ENCODE results near the gene SNX24. TPM values are rescaled to one million over a fixed set of nuclear protein-coding genes. Genes with fewer than 3 reads are reported as not detected.

Gene SNX24
- total RNA-seq = 6.3 and 8.7 TPM in 2 replicates

GRCh38 chr5:122845229-122846050 is at the start of gene SNX24:
SNX24 (plus strand) TSS chr5:122845613; CDS start chr5:122845634, 21 bp downstream.

DNA sequence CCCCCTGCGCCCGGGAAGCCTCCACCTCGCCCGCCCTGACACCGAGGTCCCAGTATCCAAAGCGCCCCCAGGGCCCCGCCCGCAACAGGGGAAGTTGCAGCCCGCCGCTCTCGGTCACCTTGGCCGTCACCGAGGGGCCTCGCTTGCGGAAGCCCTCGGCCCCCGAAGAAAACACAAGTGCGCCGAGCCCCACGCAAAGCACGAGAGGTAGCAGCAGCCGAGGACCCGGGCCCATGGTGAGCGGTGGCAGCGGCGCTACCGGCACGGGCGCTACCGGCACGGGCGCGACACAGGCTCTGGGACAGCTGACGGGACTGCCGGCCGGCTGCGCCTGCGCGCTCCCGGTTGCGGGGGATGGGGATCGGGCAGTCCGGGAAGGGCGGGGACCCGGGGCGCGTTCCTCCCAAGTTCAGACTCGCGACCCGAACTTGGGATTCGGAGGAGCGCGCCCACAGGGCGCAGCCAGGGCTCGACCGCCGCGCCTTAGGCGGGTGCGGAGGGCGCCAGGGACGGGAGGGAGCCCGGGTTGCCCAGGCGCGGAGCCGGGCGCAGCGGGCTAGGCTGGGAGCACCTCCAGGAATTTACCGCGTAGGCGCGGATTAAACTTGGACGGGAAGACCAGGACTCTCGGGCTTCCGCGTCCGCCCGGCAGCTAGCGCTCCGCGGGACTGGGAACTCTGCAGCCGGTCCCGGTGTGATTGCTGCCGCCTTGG is 191.1 kb downstream of the SNX24 start, which contains the start of gene PPIC:
PPIC (minus strand) TSS at position 335 of the 713 bp plus-strand sequence; CDS start at position 235, 100 bp downstream.

Other genes starting within 250 kb of the SNX24 start
- 36.8 and 38.8 TPM in 2 replicates for gene SNX2, start 70.5 kb upstream of the SNX24 start, total RNA-seq
- gene PPIC, start 191.1 kb downstream of the SNX24 start, total RNA-seq = 32.8 and 37.0 TPM in 2 replicates
- 0.10 TPM in 1 of 2 replicates, not detected in the other for gene PRDM6, start 243.6 kb downstream of the SNX24 start, total RNA-seq

Measured in mammary microvascular endothelial cell (primary cell).